Spinal cord (tissue), 10 donors: ENCODE data around the gene KCTD21. TPM values are rescaled to one million over a fixed set of nuclear protein-coding genes. Genes with fewer than 3 reads are reported as not detected.
"Not testable (repeated sequence)": the region's sequence is repeated elsewhere in the genome, so short reads cannot be mapped to it uniquely, and the experiment has no call there.

ENCODE experiments used
- DNase-seq, 6 donors: peaks; one replicate each; pipeline versions ENCODE4 v3.0.0 to v3.0.0-alpha.2; 2013 to 2015; ENCODE audit warnings: low spot score in 6 of 6, low read depth in 4 of 6
- H3K27ac ChIP-seq: one replicate; pipeline ENCODE4 v1.5.1; 2013; ENCODE audit warnings: low read depth, low read length, control low read depth
- H3K27me3 ChIP-seq: one replicate; pipeline ENCODE4 v1.6.1; 2013; ENCODE audit warnings: low read length; ENCODE audit not compliant: control insufficient read depth, insufficient read depth
- H3K36me3 ChIP-seq: one replicate; pipeline ENCODE4 v1.6.1; 2013; ENCODE audit warnings: low read length; ENCODE audit not compliant: control insufficient read depth, insufficient read depth
- H3K4me1 ChIP-seq: one replicate; pipeline ENCODE4 v1.6.1; 2013; ENCODE audit warnings: low read length; ENCODE audit not compliant: control insufficient read depth, insufficient read depth
- H3K4me3 ChIP-seq: one replicate; pipeline ENCODE4 v1.5.1; 2013; ENCODE audit warnings: low read depth, low read length, control low read depth
- H3K9me3 ChIP-seq: one replicate; pipeline ENCODE4 v1.6.1; 2013; ENCODE audit warnings: low read length; ENCODE audit not compliant: control insufficient read depth, insufficient read depth
- WGBS: methylation state at CpG from one replicate; pipeline ENCODE4 v1.1.5; 2013; ENCODE audit warnings: missing lambda C conversion rate; ENCODE audit not compliant: insufficient coverage; 5-methylcytosine and 5-hydroxymethylcytosine counted together
- long read RNA-seq, 4 donors: transcript quantifications; one replicate each; lab custom pipeline, GENCODE V29; 2026
- polyA plus RNA-seq, 2 donors: library from polyadenylated mRNA; unstranded; fragments of 120-200 nt; gene quantifications; one replicate each; pipeline ENCODE4 v1.2.1, GENCODE V29; 2013; ENCODE audit not compliant: insufficient read length in 2 of 2
- total RNA-seq, 2 donors: library from RNA; depleted of rRNA in 1 of 2; stranded (reverse); fragments of 120-200 nt in 1 of 2; fragments of >200 nt in 1 of 2; gene quantifications; one replicate each; pipeline versions ENCODE4 v1.2.3 to v1.2.4, GENCODE V29; 2013 to 2014
- donor health status: healthy.

Gene KCTD21, protein sequence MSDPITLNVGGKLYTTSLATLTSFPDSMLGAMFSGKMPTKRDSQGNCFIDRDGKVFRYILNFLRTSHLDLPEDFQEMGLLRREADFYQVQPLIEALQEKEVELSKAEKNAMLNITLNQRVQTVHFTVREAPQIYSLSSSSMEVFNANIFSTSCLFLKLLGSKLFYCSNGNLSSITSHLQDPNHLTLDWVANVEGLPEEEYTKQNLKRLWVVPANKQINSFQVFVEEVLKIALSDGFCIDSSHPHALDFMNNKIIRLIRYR
- total RNA-seq (10 to 100 TPM in 1 of 2 donors, 1 to 10 TPM in 1; 7.6 to 13.8 TPM), polyA plus RNA-seq (10 to 100 TPM; 15.3 to 17.6 TPM)
- long read RNA-seq, donor 1, partial matches to known transcripts, result 0 of 4 reads
- long read RNA-seq, donor 1, other reads (novel, unspliced or antisense), result 0 of 4 reads
- long read RNA-seq, donor 2, result 0 reads
- long read RNA-seq, donor 3, result 0 reads
- long read RNA-seq, donor 4, result 0 reads

DNA sequence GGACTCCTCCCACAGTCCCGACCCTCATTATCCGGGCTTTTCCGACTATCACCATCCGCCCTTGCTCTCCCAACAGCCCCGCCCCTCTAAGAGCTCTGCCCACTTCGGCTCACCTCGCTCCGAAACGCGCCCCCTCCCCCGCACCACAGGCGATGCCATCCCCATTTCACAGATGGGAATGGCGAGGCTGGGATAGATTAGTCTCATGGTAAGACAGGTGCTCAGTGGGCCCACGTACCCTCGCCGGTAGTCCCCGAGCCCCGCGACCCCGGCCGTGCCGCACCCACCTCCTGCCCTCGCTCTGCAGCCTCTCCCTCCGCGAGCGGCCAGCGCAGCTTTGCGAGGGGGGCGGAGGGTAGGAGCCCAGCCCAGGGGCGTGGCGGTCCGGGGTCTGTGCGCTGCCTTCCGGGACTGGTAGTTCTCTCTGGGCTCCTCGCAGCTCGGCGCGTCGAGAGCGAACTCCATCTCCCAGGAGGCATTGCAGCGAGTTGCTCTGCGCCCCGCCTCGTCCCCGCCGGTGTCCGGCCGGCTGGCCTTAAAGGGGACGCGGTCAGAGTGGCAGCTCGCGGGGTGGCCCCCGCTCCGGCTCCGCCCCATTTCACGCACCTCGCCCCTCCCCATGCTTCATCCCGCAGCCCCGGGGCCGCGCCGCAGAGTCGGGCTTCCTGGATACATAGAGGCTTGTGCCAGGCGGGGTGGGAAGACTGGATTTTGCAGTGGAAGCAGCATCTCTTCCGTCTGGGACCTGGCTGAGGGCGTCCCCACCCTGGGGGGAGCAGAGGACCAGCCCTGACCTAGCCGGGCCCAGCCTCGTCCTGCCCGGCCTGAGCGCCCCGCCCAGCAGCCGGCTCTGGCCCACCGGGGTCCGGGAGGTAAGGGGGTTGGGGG is at the start of gene KCTD21, which contains the start of gene USP35:
KCTD21 (minus strand) TSS at position 341 of the 888 bp plus-strand sequence. CDS start 14,072 bp downstream, outside the sequence.
USP35 (plus strand) TSS at position 634 of the 888 bp plus-strand sequence. CDS start 7,327 bp downstream, outside the sequence.
- under 1% methylated on average over 69 of the region's 74 CpGs for WGBS
- Histone ChIP-seq H3K27ac (peak within 1 kb of the TSS; percentile 82), H3K36me3 (no peaks in the 10 kb centered on the region), H3K9me3 (no peaks in the 10 kb centered on the region), H3K27me3 (no peaks in the 10 kb centered on the region), H3K4me3 (peak within 1 kb of the TSS; percentile 97), H3K4me1 (peaks cover 35% of the 10 kb centered on the region)
- DNase-seq, result peak; percentile 84 to 99 (median 91)

- peaks cover 3% of the 10 kb centered on the region for H3K9me3 ChIP-seq
- no peak overlapping the region for H3K27ac ChIP-seq
- H3K4me3 ChIP-seq, result no peak overlapping the region
- H3K4me1 ChIP-seq, result no peaks in the 10 kb centered on the region
- DNase-seq, result no peak
- H3K27me3 ChIP-seq, result no peaks in the 10 kb centered on the region
- H3K36me3 ChIP-seq, result no peaks in the 10 kb centered on the region
Measured at GRCh38 chr11:78237293-78238046, 49.0 kb upstream of the KCTD21 start.

- WGBS, result no CpG with 5 or more reads among the region's 5 CpGs
- Histone ChIP-seq H3K4me3 (no peak overlapping the region), H3K36me3 (no peaks in the 10 kb centered on the region), H3K4me1 (peaks cover 3% of the 10 kb centered on the region), H3K9me3 (no peaks in the 10 kb centered on the region), H3K27ac (no peak overlapping the region), H3K27me3 (no peaks in the 10 kb centered on the region)
- no peak for DNase-seq
Measured at GRCh38 chr11:78234006-78234405, 45.6 kb upstream of the KCTD21 start.

GRCh38 chr11:78233046-78233445 is 44.6 kb upstream of the KCTD21 start:
- DNase-seq, H3K27ac ChIP-seq, H3K4me3 ChIP-seq, H3K36me3 ChIP-seq, H3K27me3 ChIP-seq, H3K9me3 ChIP-seq, H3K4me1 ChIP-seq: not testable (repeated sequence)
- 95% methylated on average over 3 of the region's 6 CpGs for WGBS

DNA sequence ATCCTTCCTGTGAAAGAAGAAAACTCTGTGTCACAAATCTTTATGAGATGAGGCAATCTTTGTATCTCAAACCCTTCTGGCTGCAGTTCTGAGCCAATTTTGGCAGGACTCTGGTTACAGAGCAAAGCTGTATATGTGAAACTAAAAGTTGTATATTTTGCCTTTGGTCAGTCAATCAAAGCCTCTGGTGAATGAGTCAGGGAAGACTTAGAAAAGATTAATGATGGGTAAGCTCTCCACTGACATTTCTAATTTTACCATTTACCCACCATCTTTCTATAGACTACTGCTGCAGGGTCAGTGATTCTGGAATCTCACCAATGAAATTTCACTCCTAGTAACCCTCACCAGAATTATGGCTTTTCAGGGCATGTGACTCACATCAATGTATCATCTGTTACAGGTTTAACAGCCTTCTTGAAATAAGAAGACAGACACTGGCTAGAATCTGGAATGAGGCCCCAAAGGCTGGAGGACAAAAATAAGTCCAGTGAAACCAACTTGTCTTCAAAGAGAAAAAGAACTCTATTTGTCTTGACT is 43.6 kb upstream of the KCTD21 start:
- Histone ChIP-seq H3K36me3 (no peaks in the 10 kb centered on the region), H3K4me1 (peaks cover 3% of the 10 kb centered on the region), H3K9me3 (no peaks in the 10 kb centered on the region), H3K27ac (no peak overlapping the region), H3K27me3 (no peaks in the 10 kb centered on the region), H3K4me3 (no peak overlapping the region)
- DNase-seq, result peak in 1 of 6 donors; percentile 18

DNA sequence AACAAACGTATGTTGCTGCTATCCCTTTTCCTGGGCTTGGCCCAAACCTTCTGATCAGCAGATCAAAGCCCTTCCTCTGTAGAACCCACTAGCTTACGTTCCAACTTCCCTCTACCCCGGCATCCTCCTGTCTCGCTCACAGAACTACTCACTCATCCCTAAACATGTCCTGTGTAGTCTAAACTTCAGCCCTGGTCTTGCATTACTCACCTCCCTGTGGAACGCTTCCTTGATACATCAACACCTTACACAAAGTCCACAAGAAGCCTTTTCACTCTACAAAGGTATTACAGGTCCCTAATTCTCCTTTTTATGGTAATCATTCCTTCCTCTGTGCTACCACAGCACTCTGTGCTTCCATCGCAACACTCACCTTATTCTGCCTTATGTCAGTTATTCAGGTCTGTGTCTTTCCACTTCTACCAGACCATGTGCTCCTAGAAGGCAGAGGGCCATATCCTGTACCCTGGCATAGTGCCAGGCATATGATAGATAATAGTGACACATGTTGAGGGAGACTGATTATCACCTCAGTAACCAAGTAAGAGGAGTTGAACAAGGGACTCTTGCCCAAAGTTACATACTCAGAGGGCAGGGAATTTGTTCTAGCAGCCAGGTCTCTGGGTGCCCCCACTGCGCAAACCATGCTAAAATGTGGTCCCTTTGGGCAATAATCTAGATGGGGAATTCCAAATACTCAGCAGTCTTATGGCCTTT is 41.9 kb upstream of the KCTD21 start:
- no peaks in the 10 kb centered on the region for H3K9me3 ChIP-seq
- no peaks in the 10 kb centered on the region for H3K27me3 ChIP-seq
- WGBS, result 97% methylated on average over 4 of the region's 7 CpGs
- no peak for DNase-seq
- no peak overlapping the region for H3K4me3 ChIP-seq
- H3K4me1 ChIP-seq, result peaks cover 3% of the 10 kb centered on the region
- H3K36me3 ChIP-seq, result peaks cover 7% of the 10 kb centered on the region
- no peak overlapping the region for H3K27ac ChIP-seq

DNA sequence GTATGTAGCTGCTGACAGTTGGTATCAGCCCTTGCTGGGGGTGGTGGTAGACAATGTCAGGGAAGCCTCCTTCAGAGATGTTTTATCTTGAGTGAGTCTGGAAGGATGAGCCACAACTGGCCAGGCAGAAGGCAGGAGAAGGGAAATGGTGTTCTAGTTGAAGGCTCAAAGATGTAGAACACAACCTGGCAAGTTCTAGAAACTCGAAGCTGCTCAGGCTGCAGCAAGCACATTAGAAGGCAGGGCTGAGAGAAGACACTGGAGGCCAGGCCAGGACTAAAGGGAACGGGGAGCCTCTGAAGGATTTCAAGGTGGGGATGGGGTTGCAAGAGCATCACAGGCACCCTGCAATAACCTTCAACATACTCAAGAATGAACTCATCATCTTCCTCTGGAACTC is 40.7 kb upstream of the KCTD21 start:
- no peak for DNase-seq
- Histone ChIP-seq H3K4me1 (peaks cover 3% of the 10 kb centered on the region), H3K27me3 (no peaks in the 10 kb centered on the region), H3K9me3 (no peaks in the 10 kb centered on the region), H3K36me3 (peaks cover 18% of the 10 kb centered on the region), H3K4me3 (no peak overlapping the region), H3K27ac (no peak overlapping the region)
- 100% methylated on average over 1 of the region's 2 CpGs for WGBS

DNA sequence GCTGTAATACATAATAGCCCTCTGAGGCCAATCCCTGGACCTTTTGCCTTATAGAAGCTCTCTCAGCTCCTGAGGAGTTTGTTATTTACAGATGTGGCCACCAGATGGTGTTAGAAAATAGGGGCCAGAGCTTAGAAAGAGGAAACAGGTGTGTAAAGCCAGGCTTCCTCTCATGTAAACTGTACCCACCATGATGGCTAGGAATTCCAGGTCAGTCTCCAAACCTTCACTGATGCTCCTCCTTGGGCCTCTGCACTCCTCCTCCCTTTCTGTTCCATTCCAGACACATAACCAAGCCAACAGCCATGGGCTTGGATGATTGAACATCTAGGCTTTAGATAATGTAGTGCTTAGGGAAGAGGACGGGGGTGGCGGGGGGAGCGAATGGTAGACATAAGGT is 40.0 kb upstream of the KCTD21 start:
- H3K9me3 ChIP-seq, result no peaks in the 10 kb centered on the region

More for the DNA sequence above, 40.0 kb upstream of the KCTD21 start:
- H3K27me3 ChIP-seq, result no peaks in the 10 kb centered on the region
- H3K36me3 ChIP-seq, result peaks cover 24% of the 10 kb centered on the region
- H3K4me1 ChIP-seq, result peaks cover 3% of the 10 kb centered on the region
- DNase-seq, result peak; percentile 28 to 90 (median 52)
- no peak overlapping the region for H3K4me3 ChIP-seq
- H3K27ac ChIP-seq, result no peak overlapping the region
- 100% methylated on average over 1 of the region's 3 CpGs for WGBS
